ENCODE data around the gene ACSF3. TPM values are rescaled to one million over a fixed set of nuclear protein-coding genes. Genes with fewer than 3 reads are reported as not detected.

The ACSF3 gene
- total RNA-seq, 3 donors from 2014 or later = 44.7 to 77.8 (median 49.6) TPM

- Histone ChIP-seq H3K9me3 (no peaks in the 10 kb centered on the region), H3K4me1 (ENCODE audit: low read depth) (peaks cover 10% of the 10 kb centered on the region), H3K36me3 (ENCODE audit: low read depth) (no peaks in the 10 kb centered on the region), H3K4me3 (no peak overlapping the region)
- intact Hi-C loops (cut with DNase I, micrococcal nuclease) = no loop called here
- ATAC-seq (no peak), DNase-seq (no peak)
- TF ChIP-seq CTCF (IDR thresholded peaks at IDR 0.05) = no peak
Measured at GRCh38 chr16:89174877-89175276, 81.2 kb downstream of the ACSF3 start.

GRCh38 chr16:89175280-89176146 lies 81.9 kb downstream of the ACSF3 start:
- intact Hi-C loops (cut with DNase I, micrococcal nuclease) = no loop called here
- no peak for TF ChIP-seq CTCF (IDR thresholded peaks at IDR 0.05)
- Histone ChIP-seq H3K4me1 (ENCODE audit: low read depth) (peaks cover 10% of the 10 kb centered on the region), H3K9me3 (no peaks in the 10 kb centered on the region), H3K36me3 (ENCODE audit: low read depth) (no peaks in the 10 kb centered on the region), H3K4me3 (no peak overlapping the region)
- no peak for DNase-seq
- ATAC-seq = no peak

GRCh38 chr16:89176147-89176690 lies 82.6 kb downstream of the ACSF3 start:
- ATAC-seq = no peak
- intact Hi-C loops (cut with DNase I, micrococcal nuclease) = no loop called here

GRCh38 chr16:89176717-89177116 lies 83.1 kb downstream of the ACSF3 start:
- no peaks in the 10 kb centered on the region for H3K36me3 ChIP-seq (ENCODE audit: low read depth)
- TF ChIP-seq CTCF (IDR thresholded peaks at IDR 0.05) = no peak
- peaks cover 3% of the 10 kb centered on the region for H3K4me1 ChIP-seq (ENCODE audit: low read depth)
- DNase-seq (no peak), ATAC-seq (no peak)
- no peak overlapping the region for H3K4me3 ChIP-seq
- intact Hi-C loops (cut with DNase I, micrococcal nuclease) = no loop called here
- H3K9me3 ChIP-seq = no peaks in the 10 kb centered on the region

More at GRCh38 chr16:89176147-89176690, 82.6 kb downstream of the ACSF3 start:
- H3K36me3 ChIP-seq (ENCODE audit: low read depth) = no peaks in the 10 kb centered on the region
- H3K4me3 ChIP-seq = no peak overlapping the region
- no peaks in the 10 kb centered on the region for H3K9me3 ChIP-seq
- DNase-seq = no peak
- peaks cover 4% of the 10 kb centered on the region for H3K4me1 ChIP-seq (ENCODE audit: low read depth)
- no peak for TF ChIP-seq CTCF (IDR thresholded peaks at IDR 0.05)

GRCh38 chr16:89177501-89177900 lies 83.8 kb downstream of the ACSF3 start:
- no peak for TF ChIP-seq CTCF (IDR thresholded peaks at IDR 0.05)
- Histone ChIP-seq H3K36me3 (ENCODE audit: low read depth) (no peaks in the 10 kb centered on the region), H3K9me3 (no peaks in the 10 kb centered on the region), H3K4me3 (no peak overlapping the region), H3K4me1 (ENCODE audit: low read depth) (no peaks in the 10 kb centered on the region)
- intact Hi-C loops (cut with DNase I, micrococcal nuclease) = no loop called here
- ATAC-seq (no peak), DNase-seq (no peak)
